Stimulated activated CD4-positive, alpha-beta T cell treated with anti-CD3 and anti-CD28 coated beads, Interleukin-4, amount 100 ng/mL, for 4 hours (primary cell): ENCODE data around the gene GOLGA8J.
"Not testable (repeated sequence)": the region's sequence is repeated elsewhere in the genome, so short reads cannot be mapped to it uniquely, and the experiment has no call there.

ENCODE experiments used
- DNase-seq, 2 experiments: peaks; one replicate each; pipeline ENCODE4 v3.0.0-alpha.2; 2020

Gene GOLGA8J

DNA sequence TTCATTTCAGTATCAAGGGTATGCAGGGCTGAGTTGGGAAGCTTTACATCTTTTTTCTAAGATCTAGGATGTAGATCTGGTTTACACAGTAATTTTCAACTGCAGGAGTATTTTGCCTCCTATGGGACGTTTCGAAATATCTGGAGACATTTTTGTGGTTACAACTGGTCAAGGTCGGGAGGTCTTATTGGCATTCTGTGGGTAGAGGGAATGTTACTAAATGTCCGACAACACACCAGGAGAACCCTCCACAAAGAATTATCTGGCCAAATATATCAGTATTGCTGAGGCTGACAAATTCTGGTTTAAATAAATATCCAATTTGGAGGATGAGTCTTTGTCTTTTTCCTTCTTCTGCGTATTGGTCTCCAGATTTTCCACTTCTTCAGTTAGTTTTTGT is 1.9 kb upstream of the GOLGA8J start:
- not testable (repeated sequence) for DNase-seq

DNA sequence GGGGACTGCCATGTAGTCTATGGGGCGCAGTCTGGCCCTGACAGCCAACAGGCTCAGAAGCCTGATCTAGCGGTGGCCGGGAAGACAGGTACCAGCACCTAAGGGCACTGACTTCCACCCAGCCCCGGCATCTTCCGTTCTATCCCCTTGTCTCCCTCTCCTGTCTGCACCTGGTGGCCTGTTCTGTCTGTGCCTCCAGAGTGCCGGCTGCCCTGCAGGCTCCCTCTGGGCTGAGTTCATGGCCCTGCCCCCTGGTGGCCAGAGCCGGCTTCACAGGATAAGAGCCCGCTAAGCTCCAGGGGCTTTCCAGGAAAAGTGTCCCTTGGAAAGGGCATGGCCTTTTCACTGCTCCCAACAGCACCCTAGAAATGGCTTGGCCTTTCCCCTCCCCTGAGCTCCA is 15.1 kb downstream of the GOLGA8J start:
- DNase-seq, result not testable (repeated sequence)

DNA sequence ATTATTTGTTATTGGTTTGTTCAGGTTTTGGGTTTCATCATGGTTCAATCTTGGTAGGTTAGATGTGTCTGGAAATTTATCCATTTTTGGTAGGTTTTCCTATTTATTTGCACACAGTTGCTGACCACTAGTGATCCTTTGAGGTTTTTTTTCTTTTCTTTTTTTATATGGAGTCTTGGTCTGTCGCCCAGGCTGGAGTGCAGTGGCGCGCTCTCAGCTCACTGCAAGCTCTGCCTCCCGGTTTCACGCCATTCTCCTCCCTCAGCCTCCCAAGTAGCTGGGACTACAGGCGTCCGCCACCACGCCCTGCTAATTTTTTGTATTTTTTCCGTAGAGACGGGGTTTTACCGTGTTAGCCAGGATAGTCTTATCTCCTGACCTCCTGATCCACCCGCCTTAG is 20.1 kb downstream of the GOLGA8J start:
- not testable (repeated sequence) for DNase-seq

DNA sequence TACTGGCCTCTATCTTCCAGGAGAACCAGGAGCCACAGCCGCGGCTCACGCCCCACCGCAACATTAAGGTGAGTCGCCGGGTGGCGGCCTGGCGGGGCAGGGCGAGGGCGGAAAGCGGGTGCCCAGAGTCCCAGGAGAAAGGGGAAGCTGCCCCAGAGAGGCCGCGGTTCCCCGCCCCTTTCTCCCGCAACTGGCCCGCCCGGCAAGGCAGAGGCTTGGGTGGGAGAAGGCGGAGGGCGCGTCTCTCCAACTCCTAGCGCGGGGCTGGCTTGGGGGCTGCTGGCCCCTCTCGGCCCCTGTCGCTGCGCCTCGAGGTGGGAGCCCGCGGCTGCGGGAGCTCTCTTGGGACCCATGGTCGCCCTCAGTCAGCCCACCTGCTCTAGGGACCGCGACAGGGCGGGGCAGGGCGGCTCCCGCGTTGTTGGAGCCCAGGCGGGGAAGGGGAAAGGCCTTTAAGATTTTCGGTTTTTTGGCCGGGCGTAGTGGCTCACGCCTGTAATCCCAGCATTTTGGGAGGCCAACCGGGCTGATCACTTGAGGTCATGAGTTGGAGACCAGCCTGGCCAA is 21.3 kb downstream of the GOLGA8J start:
- DNase-seq, result not testable (repeated sequence)

DNA sequence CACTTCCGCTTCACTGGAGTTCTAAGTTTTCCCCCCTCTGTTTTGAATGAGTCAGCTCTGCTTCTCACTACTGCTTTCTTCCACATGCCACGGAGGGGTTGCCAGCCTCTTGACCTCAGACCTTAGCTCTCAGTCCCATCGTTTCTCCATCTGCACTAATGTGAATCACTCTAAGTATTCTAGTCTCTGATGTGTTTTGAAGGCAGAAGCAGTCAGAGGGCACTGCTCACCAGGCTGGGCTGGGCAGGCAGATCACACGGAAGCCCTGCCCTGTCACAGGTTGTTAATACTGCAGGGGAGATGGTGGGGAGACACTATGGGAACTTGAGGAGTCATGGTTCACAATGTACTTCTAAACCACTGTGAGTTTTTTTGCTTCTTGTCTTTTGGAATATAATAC is 27.8 kb downstream of the GOLGA8J start:
- not testable (repeated sequence) for DNase-seq

DNA sequence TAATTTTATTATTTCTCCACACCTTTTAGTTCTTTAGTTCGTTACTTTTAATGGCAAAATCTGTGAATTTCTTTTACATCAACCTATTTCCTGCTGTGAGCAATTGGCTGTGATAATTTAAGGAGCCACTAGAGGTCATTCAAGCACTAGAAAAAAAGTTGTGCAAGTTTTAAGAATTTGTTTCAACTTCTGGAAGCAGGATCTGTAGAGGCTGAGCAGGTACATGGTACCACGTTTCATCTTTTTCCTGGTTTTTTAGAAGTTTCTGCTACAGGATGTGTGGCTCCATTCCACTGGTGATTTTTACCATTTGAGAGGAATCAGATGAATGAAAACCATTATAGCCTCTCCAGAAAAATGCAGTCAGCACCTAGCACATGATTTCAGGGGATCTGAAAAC is 47.3 kb downstream of the GOLGA8J start:
- not testable (repeated sequence) for DNase-seq

DNA sequence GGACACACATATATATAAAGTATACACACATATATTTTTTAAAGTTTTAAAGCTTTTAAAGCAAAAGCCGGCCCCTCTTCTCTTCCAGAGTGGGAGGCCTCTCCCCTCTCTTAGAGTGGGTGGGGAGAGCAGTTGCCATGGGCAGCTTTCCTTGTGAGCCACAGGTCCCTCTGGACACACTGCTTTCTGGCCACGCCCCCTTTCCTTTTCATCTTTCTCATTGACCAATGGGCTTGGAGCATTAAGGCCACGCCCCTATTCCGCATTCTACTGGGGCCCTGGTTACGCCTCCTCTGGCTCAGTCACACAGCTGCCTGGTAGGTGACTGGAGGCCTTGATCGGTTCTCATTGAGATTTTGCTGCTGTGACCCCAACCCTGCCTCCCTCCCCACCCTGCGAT is 52.0 kb downstream of the GOLGA8J start, which contains the start of gene GOLGA8T:
Gene GOLGA8T (plus strand): TSS at position 301 of the 400 bp plus-strand sequence. CDS start 98 bp downstream, at position 399.
- DNase-seq, result not testable (repeated sequence)
